HG02571 (cell line): ENCODE data around the gene FAM216A.
A peak's percentile ranks its signal among the peaks of the same experiment; 100 is the strongest.
"Not testable (repeated sequence)": the region's sequence is repeated elsewhere in the genome, so short reads cannot be mapped to it uniquely, and the experiment has no call there.

ENCODE experiments used
- ATAC-seq: cut with Tn5 transposase; IDR thresholded peaks from one replicate; pipeline ENCODE4 v1.9.1; 2021; ENCODE audit warnings: mild to moderate bottlenecking, moderate library complexity; ENCODE audit not compliant: unreplicated experiment

FAM216A gene

GRCh38 chr12:110498984-110499706, 30.5 kb downstream of the FAM216A start:
- no peak for ATAC-seq

GRCh38 chr12:110501399-110501751, 32.7 kb downstream of the FAM216A start:
- ATAC-seq = peak; percentile 28

GRCh38 chr12:110501752-110502738, 33.4 kb downstream of the FAM216A start, which contains the start of the genes RAD9B and VPS29:
Gene RAD9B, plus strand, starts transcription at chr12:110502331. Its CDS starts 7 bp downstream, at chr12:110502338.
Gene VPS29, minus strand, starts transcription at chr12:110502111. Its CDS starts 60 bp downstream, at chr12:110502051.
- ATAC-seq = peak; percentile 90

GRCh38 chr12:110503432-110503831, 34.8 kb downstream of the FAM216A start:
- no peak for ATAC-seq

GRCh38 chr12:110505332-110505731, 36.7 kb downstream of the FAM216A start:
- no peak for ATAC-seq

GRCh38 chr12:110508071-110508586, 39.5 kb downstream of the FAM216A start:
- ATAC-seq = no peak

- ATAC-seq = no peak
Measured at GRCh38 chr12:110513842-110514241, 45.2 kb downstream of the FAM216A start.

- no peak for ATAC-seq
Measured at GRCh38 chr12:110514363-110514762, 45.7 kb downstream of the FAM216A start.

GRCh38 chr12:110516995-110517394, 48.4 kb downstream of the FAM216A start:
- no peak for ATAC-seq

GRCh38 chr12:110518014-110518413, 49.4 kb downstream of the FAM216A start:
- ATAC-seq = not testable (repeated sequence)

GRCh38 chr12:110520876-110521712, 52.4 kb downstream of the FAM216A start:
- not testable (repeated sequence) for ATAC-seq

- ATAC-seq = no peak
Measured at GRCh38 chr12:110528277-110528839, 59.7 kb downstream of the FAM216A start.

- no peak for ATAC-seq
Measured at GRCh38 chr12:110530511-110530910, 61.9 kb downstream of the FAM216A start.

GRCh38 chr12:110531741-110532333, 63.2 kb downstream of the FAM216A start:
- ATAC-seq = peak; percentile 70

GRCh38 chr12:110532644-110533043, 64.0 kb downstream of the FAM216A start:
- ATAC-seq = no peak

GRCh38 chr12:110533607-110534006, 65.0 kb downstream of the FAM216A start:
- no peak for ATAC-seq

- no peak for ATAC-seq
Measured at GRCh38 chr12:110534811-110535210, 66.2 kb downstream of the FAM216A start.

- ATAC-seq = no peak
Measured at GRCh38 chr12:110536834-110537604, 68.4 kb downstream of the FAM216A start.
